SU-DHL-6 (cell line): ENCODE measurements around the gene OXSR1.

Source experiments
- H2AFZ ChIP-seq: fragments of 200-600 bp; sonication (generic); 2 replicates; pipeline ENCODE4 v1.6.1; 2014; ENCODE audit warnings: low read depth, mild to moderate bottlenecking, moderate library complexity, mixed read lengths, antibody characterized with exemption, low read length; ENCODE audit not compliant: severe bottlenecking
- H3F3A ChIP-seq: fragments of 200-600 bp; shearing (Covaris generic); 2 replicates; pipeline ENCODE4 v1.6.0; 2016; ENCODE audit warnings: antibody characterized with exemption, mild to moderate bottlenecking; ENCODE audit not compliant: insufficient read depth
- H3K27ac ChIP-seq: fragments of 200-600 bp; sonication (generic); 2 replicates; pipeline ENCODE4 v1.5.1; 2016; ENCODE audit warnings: low read depth, mild to moderate bottlenecking, low read length, moderate library complexity, mixed read lengths
- H3K27me3 ChIP-seq: fragments of 200-600 bp; sonication (generic), shearing (Covaris generic); 2 replicates; pipeline ENCODE4 v1.6.0; 2014; ENCODE audit warnings: mild to moderate bottlenecking, low read length
- H3K36me3 ChIP-seq: fragments of 200-600 bp; sonication (generic); 2 replicates; pipeline ENCODE4 v1.6.1; 2014; ENCODE audit warnings: mild to moderate bottlenecking, low read length, mixed read lengths
- H3K4me2 ChIP-seq: fragments of 300-600, 200-600 bp; shearing (Covaris generic), sonication (generic); 2 replicates; pipeline ENCODE4 v1.6.0; 2014; ENCODE audit warnings: low read length, low read depth, mild to moderate bottlenecking; ENCODE audit not compliant: poor library complexity, severe bottlenecking
- H3K4me3 ChIP-seq: fragments of 200-600 bp; sonication (generic); 2 replicates; pipeline ENCODE4 v1.5.1; 2014; ENCODE audit warnings: antibody characterized with exemption, low read length, mild to moderate bottlenecking, mixed read lengths; ENCODE audit not compliant: insufficient read depth, poor library complexity, severe bottlenecking
- H3K79me2 ChIP-seq: fragments of 200-600 bp; sonication (generic); 2 replicates; pipeline ENCODE4 v1.6.1; 2014; ENCODE audit warnings: mild to moderate bottlenecking, low read length, moderate library complexity; ENCODE audit not compliant: insufficient read depth
- H3K9ac ChIP-seq: fragments of 200-600 bp; sonication (generic); 2 replicates; pipeline ENCODE4 v1.7.0; 2014; ENCODE audit warnings: mild to moderate bottlenecking, low read length
- H3K9me2 ChIP-seq: fragments of 200-600 bp; sonication (generic); replicated peaks from 2 replicates; pipeline ENCODE4 v1.6.1; 2014; ENCODE audit warnings: low read length; ENCODE audit not compliant: insufficient read depth
- H3K9me3 ChIP-seq: fragments of 200-600 bp; sonication (generic); 2 replicates; pipeline ENCODE4 v1.6.1; 2014; ENCODE audit warnings: low read length, mixed read lengths; ENCODE audit not compliant: insufficient read depth
- H4K20me1 ChIP-seq: fragments of 200-600 bp; sonication (generic); 2 replicates; pipeline ENCODE4 v1.6.1; 2014; ENCODE audit warnings: low read depth, mild to moderate bottlenecking, antibody characterized with exemption, low read length, moderate library complexity, mixed read lengths
- EZH2phosphoT487 ChIP-seq: fragments of 200-600 bp; sonication (generic), shearing (Covaris generic); conservative IDR thresholded peaks from 2 replicates; pipeline ENCODE4 v1.6.1; 2018; ENCODE audit warnings: mild to moderate bottlenecking, antibody characterized with exemption, low read length, moderate library complexity, mixed read lengths
- TF ChIP-seq, protein P1 (sequence below): fragments of 200-600 bp; sonication (generic); IDR thresholded peaks from one replicate; pipeline ENCODE4 v1.5.1; 2017; ENCODE audit warnings: antibody characterized with exemption, mild to moderate bottlenecking, low read length, moderate library complexity; ENCODE audit not compliant: insufficient read depth, poor library complexity, severe bottlenecking

OXSR1 gene

DNA sequence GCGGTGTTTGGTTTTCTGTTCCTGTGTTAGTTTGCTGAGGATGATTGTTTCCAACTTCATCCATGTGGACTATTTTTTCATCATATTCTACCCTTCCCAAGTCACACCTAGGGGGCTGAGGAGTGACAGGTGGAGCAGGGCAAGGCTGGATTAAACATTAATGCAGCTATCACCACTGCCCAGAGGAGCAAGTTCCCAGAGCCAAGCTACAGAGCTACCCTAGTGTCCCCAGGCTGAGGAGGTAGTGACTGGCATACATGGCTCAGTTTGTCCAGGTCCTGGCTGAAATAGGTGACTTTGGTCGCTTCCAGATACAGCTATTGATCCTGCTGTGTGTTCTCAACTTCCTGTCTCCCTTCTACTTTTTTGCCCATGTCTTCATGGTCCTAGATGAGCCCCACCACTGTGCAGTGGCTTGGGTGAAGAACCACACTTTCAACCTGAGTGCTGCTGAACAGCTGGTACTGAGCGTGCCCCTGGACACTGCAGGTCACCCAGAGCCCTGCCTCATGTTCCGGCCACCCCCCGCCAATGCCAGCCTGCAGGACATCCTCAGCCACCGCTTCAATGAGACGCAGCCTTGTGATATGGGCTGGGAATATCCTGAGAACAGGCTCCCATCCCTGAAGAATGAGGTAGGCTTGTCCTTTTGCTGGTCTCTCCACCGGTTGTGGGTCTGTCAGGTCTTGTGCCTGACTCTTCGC, 100.4 kb downstream of the OXSR1 start, which contains the start of gene SLC22A13:
SLC22A13 (plus strand) TSS at position 209 of the 704 bp plus-strand sequence; CDS start at position 258, 49 bp downstream.
- TF ChIP-seq, protein P1, sequence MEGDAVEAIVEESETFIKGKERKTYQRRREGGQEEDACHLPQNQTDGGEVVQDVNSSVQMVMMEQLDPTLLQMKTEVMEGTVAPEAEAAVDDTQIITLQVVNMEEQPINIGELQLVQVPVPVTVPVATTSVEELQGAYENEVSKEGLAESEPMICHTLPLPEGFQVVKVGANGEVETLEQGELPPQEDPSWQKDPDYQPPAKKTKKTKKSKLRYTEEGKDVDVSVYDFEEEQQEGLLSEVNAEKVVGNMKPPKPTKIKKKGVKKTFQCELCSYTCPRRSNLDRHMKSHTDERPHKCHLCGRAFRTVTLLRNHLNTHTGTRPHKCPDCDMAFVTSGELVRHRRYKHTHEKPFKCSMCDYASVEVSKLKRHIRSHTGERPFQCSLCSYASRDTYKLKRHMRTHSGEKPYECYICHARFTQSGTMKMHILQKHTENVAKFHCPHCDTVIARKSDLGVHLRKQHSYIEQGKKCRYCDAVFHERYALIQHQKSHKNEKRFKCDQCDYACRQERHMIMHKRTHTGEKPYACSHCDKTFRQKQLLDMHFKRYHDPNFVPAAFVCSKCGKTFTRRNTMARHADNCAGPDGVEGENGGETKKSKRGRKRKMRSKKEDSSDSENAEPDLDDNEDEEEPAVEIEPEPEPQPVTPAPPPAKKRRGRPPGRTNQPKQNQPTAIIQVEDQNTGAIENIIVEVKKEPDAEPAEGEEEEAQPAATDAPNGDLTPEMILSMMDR: no peak
- no peak for TF ChIP-seq EZH2phosphoT487
- Histone ChIP-seq H3K79me2 (no peaks in the 10 kb centered on the region), H4K20me1 (no peaks in the 10 kb centered on the region), H3K27me3 (no peaks in the 10 kb centered on the region), H3K9me3 (no peaks in the 10 kb centered on the region), H3K9me2 (no peaks in the 10 kb centered on the region), H3K36me3 (no peaks in the 10 kb centered on the region), H3K27ac (no peak within 1 kb of the TSS), H2AFZ (no peak within 1 kb of the TSS), H3K4me2 (no peak within 1 kb of the TSS), H3F3A (0 out of 2 replicates have a peak, but pooled peaks cover 4% of the 10 kb centered on the region), H3K9ac (no peak within 1 kb of the TSS), H3K4me3 (no peak within 1 kb of the TSS)

DNA sequence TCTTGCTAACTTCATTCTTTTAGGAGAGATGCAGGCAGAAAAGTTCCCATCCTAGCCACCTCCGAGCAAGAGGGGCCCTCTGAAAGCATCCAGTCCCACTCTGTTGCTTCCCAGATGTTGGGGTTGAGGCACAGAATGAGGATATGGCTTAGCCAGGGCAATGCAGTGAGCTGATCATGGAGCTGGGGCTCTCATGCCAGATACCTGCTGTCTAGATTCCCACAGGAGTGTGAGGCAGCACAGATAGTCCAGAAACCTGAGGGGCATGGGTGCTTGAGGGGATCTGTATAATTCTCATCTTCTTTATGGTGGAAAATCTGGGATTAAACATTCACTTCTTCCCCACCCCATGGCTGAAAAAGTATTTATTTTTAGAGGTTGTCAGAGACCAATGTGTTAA, 101.5 kb downstream of the OXSR1 start:
- no peaks in the 10 kb centered on the region for H3K79me2 ChIP-seq
- no peaks in the 10 kb centered on the region for H3K9me3 ChIP-seq
- 0 out of 2 replicates have a peak, but pooled peaks cover 4% of the 10 kb centered on the region for H3F3A ChIP-seq
- H3K4me2 ChIP-seq: no peak overlapping the region
- no peak overlapping the region for H3K9ac ChIP-seq
- H3K9me2 ChIP-seq: no peaks in the 10 kb centered on the region
- no peaks in the 10 kb centered on the region for H4K20me1 ChIP-seq
- TF ChIP-seq, protein P1: no peak
- TF ChIP-seq EZH2phosphoT487: no peak
- no peaks in the 10 kb centered on the region for H3K36me3 ChIP-seq
- no peak overlapping the region for H2AFZ ChIP-seq
- no peak overlapping the region for H3K4me3 ChIP-seq
- H3K27me3 ChIP-seq: no peaks in the 10 kb centered on the region
- no peak overlapping the region for H3K27ac ChIP-seq

DNA sequence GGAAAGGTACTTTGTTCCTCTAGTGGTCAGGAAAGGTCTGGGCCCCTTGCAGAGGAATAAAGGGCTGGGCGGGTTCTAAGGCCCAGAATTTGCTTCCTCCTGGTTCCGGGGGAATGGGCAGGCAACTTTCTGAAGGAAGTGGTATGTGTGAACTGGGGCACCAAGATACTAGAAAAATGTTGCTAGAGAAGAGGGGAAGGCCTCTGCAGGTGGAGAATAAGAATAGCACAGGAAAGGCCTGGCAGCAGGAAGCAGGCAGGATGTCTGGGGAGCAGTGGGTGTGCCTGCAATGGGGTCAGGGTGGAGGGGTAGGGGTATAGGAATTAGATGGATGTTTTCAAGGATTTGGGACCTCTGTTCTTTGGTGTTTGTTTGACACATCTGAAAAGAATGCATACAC, 102.3 kb downstream of the OXSR1 start:
- Histone ChIP-seq H3F3A (0 out of 2 replicates have a peak, but pooled peaks cover 4% of the 10 kb centered on the region), H3K36me3 (no peaks in the 10 kb centered on the region), H3K4me2 (no peak overlapping the region), H3K27ac (no peak overlapping the region), H3K9me2 (no peaks in the 10 kb centered on the region), H4K20me1 (no peaks in the 10 kb centered on the region), H3K9me3 (no peaks in the 10 kb centered on the region), H3K9ac (no peak overlapping the region), H2AFZ (no peak overlapping the region), H3K4me3 (no peak overlapping the region), H3K27me3 (no peaks in the 10 kb centered on the region), H3K79me2 (no peaks in the 10 kb centered on the region)
- TF ChIP-seq EZH2phosphoT487: no peak
- TF ChIP-seq, protein P1: no peak
